H7 (cell line): ENCODE measurements around the gene CMBL. TPM values are rescaled to one million over a fixed set of nuclear protein-coding genes. Genes with fewer than 3 reads are reported as not detected.
"Not testable (repeated sequence)": the region's sequence is repeated elsewhere in the genome, so short reads cannot be mapped to it uniquely, and the experiment has no call there.

Source experiments
- DNase-seq: peaks from one replicate; pipeline ENCODE4 v3.0.0; 2012
- H3K27me3 ChIP-seq: 2 replicates; pipeline ENCODE4 v1.6.0; 2011; ENCODE audit warnings: mild to moderate bottlenecking, low read length; ENCODE audit not compliant: control insufficient read depth, insufficient read depth
- H3K36me3 ChIP-seq: replicated peaks from 2 replicates; pipeline ENCODE4 v1.5.1; 2011; ENCODE audit warnings: low read length; ENCODE audit not compliant: control insufficient read depth, insufficient read depth
- H3K4me3 ChIP-seq: 2 replicates; pipeline ENCODE4 v1.5.1; 2011; ENCODE audit warnings: low read depth, mild to moderate bottlenecking, control low read depth, low read length, moderate library complexity; ENCODE audit not compliant: insufficient read depth
- total RNA-seq: library from RNA; depleted of rRNA; stranded (reverse); fragments of >200 nt; shearing (Covaris generic); gene quantifications from 2 replicates; pipeline ENCODE4 v1.2.3, GENCODE V29; 2014; rRNA removed

CMBL gene
- 5.2 and 5.3 TPM in 2 replicates for total RNA-seq

DNA sequence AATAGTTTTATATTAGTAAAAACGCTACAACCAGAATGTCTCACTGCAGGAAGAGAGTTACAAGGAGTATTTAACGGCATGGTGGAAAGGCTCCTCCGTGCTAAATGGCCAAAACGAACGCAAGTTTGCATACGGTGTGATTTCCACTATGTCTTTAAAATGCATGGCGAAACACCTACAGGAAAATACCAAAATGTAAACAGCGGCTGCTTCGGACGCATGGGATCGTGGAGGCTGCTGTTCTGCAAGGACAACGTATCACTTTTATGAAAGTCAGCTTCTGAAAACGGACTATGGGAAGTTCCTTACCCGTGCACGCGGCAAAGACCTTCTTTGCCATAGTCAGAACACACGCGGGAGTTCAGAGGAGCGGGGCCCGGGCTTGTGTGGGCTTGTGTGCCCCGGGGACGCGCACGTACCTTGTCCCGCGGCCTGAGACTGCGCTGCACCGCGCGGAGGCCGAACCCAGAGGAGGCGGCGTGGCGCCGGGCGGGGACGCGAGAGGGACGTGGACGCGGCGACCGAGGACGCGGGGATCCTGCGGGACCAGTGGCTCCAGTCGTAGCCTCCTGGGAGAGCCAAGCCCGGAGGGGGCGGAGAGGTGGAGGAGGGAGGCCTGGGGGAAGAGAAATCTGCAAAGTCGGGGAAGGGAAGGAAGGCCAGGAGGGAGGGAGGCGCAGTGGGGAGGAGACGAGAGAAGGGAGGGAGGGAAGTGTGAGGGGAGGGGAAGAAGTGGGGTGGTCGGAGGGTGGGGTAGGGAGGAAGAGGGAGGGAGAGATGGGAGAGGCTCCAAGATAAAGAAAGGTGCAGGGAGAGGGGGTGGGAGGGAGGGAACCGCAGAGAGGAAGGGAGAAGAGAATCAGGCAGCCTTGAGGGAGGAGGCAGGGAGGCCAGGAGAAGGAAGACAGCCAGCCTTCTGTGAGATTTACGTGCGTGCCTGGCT is at the start of gene CMBL:
TSS of gene CMBL (minus strand) at position 697 of the 943 bp plus-strand sequence. CDS start 17,140 bp downstream, outside the sequence.
- H3K27me3 ChIP-seq, result peaks cover 1% of the 10 kb centered on the region; the same call in 1 of the 2 replicates
- DNase-seq, result peak; percentile 88
- peak within 1 kb of the TSS; percentile 71 for H3K4me3 ChIP-seq
- no peaks in the 10 kb centered on the region for H3K36me3 ChIP-seq

DNA sequence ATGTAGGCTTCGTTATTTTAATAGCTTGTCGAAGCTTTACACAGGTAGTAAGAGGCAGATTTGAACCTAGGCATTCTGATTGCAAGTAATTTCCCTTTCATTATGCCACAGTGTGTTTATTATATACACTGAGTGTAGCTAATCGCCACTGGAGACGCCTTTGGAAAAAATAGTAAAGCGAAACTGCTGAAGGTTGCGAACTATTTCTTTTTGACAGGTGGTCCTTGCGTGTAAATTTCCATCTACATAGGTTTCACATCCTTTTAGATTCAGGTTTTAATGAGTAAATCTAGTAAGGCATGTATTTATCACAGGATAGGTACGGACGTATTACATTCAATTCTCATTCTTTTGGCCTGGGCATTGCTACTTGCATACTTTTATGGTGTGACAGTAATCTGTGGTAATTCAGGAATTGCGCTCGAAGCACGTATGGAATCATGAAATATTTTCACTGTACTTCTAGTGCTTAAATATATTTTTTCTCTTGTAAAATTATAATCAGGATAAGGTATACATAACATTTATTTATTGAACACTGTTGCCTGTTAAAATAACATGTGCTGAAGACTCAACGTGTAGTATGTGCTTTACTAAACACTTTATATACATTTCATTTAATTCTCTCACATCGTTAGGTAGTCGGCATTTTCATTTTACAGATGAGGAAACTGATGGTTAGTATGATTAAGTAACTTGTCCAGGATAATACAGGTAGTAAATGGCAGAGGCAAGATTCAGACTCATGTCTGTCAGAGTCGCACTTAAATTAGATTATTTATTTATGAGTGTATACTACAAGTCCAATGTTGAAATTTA is 47.6 kb upstream of the CMBL start:
- DNase-seq, result no peak
- Histone ChIP-seq H3K4me3 (peak overlapping the region; percentile 82; the same call in 1 of the 2 replicates), H3K36me3 (no peaks in the 10 kb centered on the region), H3K27me3 (no peaks in the 10 kb centered on the region)

DNA sequence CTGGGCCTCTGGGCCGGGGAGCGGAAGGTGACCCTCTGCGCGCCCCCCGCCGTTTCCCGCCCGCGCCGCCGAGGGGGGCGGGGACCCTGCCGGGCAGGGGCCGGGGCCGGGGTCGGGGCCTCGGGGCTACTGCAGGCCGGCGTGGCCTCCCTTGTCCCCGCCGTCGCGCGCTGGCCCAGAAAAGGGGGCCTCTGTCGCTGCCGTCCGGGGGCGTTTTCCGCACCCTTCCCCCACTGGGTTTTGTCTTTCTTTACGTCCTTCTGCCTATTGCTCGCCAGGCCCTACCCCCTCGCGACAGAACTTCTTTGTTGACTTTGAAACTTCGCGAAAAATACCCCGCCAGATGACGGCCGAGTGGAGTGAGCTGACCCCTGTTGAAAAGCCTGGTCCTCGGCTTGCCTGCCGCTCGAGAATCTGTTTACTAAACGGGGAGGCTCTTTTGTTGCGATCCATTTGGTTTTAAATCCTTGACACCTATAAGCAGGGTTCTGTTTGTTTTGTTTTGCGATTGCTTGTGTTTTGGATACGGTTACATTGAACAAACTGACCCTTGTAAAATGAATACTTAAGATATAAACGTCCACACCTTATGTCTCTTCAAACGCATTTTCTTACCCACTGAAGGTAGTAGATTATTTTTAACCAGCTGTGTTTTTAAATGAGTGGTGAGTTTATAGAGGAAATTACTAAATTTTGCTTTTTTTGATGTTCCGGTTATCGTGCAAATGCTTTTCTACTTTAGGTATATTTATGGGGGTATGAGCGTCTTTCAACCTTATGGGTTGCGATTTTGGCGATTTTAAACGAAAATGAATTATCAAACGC is 46.6 kb upstream of the CMBL start:
- Histone ChIP-seq H3K27me3 (no peaks in the 10 kb centered on the region), H3K4me3 (peak overlapping the region; percentile 82)
- peak; percentile 66 for DNase-seq

DNA sequence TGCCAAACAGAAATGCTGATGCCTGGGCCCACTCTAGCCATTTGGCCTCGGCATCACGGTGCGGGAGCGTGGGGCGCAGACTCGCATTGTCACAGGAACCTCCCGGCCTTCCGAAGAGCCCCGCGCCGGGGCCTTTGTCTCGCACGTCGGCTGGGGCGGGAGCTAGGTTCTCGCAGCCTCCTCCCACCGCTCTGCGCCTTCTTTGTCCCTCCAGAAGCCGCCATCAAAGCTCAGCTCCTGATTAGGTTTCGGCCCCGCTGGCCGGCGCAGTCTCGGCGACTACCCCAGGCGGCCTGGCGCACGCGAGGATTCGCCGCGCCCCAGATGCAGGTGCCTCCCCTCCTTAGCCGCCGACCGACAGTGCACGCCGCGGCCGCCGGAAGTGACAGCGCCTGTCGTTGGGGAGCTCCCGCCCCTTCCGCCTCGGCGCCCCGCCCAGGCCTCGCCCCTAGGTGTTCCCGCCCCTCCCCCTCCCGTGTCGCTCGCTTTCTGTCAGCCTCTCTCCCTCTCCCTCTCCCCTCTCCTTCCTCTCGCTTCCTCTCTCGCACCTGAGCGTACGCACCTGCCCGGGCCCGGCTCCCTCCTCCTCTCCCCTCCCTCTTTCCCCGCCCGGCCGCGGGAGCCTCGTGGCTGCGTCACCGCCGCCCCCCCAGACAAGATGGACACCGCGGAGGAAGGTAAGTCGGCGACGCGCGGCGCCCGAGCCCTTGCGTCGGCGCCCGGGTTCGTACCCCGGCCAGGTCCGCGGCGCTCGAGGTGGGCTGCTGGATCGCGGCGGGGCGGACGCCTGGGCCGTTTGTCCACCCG is 45.7 kb upstream of the CMBL start, which contains the start of gene MARCHF6:
TSS of gene MARCHF6 (plus strand) at position 455 of the 807 bp plus-strand sequence. CDS start at position 659, 204 bp downstream.
- Histone ChIP-seq H3K27me3 (no peaks in the 10 kb centered on the region), H3K4me3 (peak within 1 kb of the TSS; percentile 82), H3K36me3 (no peaks in the 10 kb centered on the region)
- peak; percentile 90 for DNase-seq

More for the DNA sequence above, 46.6 kb upstream of the CMBL start:
- no peaks in the 10 kb centered on the region for H3K36me3 ChIP-seq

DNA sequence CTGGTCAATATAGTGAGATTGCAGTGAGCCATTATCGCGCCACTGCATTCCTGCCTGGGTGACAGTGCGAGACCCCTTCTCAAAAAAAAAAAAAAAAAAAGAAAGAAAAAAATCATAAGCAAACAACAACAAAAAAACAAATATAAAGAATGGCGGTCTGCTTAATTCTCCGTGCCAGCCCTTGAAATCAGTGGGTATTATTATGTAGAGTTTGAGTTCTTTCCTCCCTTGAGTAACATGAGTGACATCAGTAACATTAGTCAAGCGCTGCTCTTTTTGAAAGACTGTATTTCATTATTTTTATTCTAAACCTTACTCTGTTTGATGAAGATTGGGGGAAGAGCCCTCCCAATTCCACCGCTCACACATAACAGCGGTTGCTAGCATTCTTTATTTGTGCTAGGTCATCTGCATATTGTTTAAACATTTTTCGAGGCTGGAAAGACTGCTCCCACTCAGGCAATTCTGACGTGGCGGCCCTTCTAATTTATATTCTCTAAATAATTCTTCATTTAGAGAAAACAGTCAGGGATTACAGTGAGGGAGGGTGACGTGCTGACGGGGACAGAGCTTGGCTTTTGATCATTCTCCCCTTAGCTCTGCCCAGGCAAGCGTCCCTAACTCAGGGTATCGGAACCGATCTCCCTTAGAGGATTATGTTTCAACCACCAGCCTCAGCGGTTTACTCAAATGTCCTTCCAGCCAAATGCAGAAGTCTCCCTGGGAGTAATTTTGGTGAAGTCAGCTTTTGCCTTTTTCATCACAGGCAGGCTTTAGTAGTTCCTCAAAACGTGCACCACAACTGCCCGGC is 44.9 kb upstream of the CMBL start:
- no peaks in the 10 kb centered on the region for H3K27me3 ChIP-seq
- H3K4me3 ChIP-seq, result peak overlapping the region; percentile 82
- no peak for DNase-seq
- H3K36me3 ChIP-seq, result no peaks in the 10 kb centered on the region

DNA sequence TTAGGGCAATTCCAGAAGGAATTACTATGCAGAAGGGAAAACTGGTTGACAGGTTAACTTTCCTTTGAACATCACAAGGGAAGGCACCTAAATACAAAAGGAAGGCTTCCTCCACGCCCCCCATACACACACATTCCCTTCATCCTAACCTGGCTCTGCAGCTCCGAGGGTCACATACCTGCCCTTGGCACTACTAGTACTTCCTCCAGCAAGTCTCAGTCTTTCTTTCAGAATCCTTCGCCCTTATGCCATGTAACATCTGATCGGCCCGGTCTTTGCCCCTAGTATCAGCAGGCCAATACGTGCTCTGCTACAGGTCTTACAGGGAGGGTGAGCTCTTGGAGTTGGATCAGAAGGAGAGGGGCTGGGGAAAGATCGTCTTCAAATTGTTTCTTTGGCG is 44.2 kb upstream of the CMBL start:
- DNase-seq, result no peak
- Histone ChIP-seq H3K36me3 (no peaks in the 10 kb centered on the region), H3K27me3 (no peaks in the 10 kb centered on the region), H3K4me3 (no peak overlapping the region)

DNA sequence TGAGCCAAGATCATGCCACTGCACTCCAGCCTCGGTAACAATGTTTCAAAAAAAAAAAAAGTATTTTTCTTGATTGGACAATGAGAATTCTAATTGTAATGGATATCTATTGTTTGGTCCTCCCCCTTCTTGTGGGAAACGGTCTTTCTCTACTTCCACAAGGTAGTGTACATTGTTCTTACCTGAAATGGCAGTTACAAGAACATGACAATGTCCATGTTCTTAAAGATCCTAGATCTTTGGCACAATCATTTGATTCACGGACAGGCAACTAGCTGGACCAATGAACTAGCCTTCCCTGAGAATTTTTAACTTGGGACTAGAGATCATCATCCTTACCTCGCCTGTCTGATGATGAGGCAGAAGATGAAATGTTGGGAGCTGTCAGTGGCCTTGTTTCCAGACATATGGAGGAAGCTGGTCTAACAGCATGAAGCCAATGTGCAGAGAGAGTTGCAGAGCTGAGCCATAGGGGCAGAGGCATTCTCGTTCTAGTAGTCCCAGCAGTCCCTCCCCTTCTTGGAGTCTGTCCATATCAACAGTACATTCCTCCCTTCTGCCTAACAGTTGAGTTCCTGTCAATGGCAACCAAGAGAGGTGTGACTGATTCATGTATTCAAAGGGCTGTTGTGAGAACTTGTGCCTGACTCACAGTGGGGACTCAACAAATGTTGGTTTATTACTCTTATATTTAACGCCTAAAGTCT is 43.6 kb upstream of the CMBL start:
- H3K36me3 ChIP-seq, result no peaks in the 10 kb centered on the region
- DNase-seq, result no peak
- H3K4me3 ChIP-seq, result no peak overlapping the region
- H3K27me3 ChIP-seq, result no peaks in the 10 kb centered on the region

DNA sequence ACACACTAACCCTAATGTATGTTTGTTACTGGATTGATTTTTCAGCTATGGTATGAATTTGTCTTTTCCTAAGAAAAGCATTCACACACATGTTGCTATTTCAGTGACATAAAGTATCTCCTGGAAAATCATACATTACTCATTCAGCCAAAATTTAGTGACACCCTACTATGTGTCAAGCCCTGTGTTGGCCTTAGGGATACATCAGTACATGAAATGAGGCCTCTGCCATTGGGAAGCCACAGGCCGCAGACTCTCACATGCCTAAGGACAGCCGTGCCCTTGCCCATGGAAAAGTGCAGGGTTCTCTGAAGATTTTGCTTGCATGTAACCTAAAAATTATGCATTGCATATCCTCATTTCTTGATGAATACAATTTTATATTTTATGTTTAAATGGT is 40.6 kb upstream of the CMBL start:
- Histone ChIP-seq H3K27me3 (no peaks in the 10 kb centered on the region), H3K4me3 (no peak overlapping the region), H3K36me3 (no peaks in the 10 kb centered on the region)
- no peak for DNase-seq

DNA sequence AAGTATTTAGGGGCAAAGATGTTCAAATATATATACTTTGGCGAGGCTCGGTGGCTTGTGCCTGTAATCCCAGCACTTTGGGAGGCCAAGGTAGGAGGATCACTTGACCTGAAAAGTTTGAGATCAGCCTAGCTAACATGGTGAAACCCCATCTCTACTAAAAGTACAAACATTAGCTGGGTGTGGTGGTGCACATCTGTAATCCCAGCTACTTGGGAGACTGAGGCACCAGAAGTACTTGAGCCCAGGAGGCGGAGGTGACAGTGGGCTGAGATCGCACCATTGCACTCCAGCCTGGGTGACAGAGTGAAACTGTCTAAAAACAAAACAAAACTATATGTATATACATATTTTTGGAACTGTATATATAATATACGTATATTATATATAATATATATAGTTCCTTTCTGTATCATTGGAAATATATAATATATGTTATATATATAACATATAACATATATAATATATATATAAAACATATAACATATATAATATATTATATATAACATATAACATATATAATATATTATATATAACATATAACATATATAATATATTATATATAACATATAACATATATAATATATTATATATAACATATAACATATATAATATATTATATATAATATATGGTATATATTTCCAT is 36.9 kb upstream of the CMBL start:
- H3K4me3 ChIP-seq, H3K27me3 ChIP-seq, H3K36me3 ChIP-seq, DNase-seq: not testable (repeated sequence)

DNA sequence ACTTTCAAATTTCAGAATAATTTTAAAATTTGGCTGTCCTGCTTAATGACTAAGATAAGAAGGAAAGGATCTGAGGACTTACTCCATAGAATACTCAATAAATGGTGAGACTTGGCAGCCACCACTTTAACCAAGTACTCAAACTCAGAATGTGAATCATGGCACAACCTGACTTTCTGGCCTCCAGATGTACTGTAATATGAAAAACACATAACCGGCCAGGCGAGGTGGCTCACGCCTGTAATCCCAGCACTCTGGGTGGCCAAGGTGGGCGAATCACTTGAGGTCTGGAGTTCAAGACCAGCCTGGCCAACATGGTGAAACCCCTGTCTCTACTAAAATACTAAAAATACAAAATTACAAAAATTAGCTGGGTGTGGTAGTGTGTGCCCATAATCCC is 35.8 kb upstream of the CMBL start:
- no peak for DNase-seq
- Histone ChIP-seq H3K27me3 (no peaks in the 10 kb centered on the region), H3K4me3 (no peak overlapping the region), H3K36me3 (no peaks in the 10 kb centered on the region)

DNA sequence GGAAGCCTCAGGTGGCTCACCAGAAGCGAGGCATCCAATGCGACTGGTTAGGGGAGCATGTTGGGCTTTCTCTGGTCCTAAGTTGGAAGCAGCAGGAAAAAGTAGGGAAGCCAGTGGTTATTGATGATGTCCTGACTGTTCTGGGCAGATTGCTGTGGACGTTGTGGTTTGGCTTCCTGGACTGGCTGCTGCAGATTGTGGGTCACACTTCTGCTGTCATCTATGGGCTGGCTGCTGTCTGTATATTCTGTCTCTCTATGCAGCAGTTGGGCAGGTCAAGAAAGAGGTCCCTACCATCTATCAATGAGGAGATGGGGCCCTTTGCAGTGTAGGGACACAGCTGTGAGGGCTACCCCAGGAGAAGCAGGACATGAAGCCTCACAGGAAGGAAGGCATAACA is 32.3 kb upstream of the CMBL start:
- peaks cover 3% of the 10 kb centered on the region for H3K27me3 ChIP-seq
- H3K36me3 ChIP-seq, result no peaks in the 10 kb centered on the region
- DNase-seq, result no peak
- no peak overlapping the region for H3K4me3 ChIP-seq
